AG04449 (cell line): ENCODE data around the gene SLTM.

ENCODE experiments used
- CTCF ChIA-PET: fragments of 350-600 bp; formaldehyde crosslinking; extraction: SDS; loops from one replicate; lab custom pipeline; 2021; ENCODE audit warnings: antibody characterized with exemption; lab: Yijun Ruan, JAX
- POLR2A ChIA-PET: fragments of 400-600, 350-600 bp; formaldehyde crosslinking; extraction: SDS; loops from one replicate; lab custom pipeline; 2020; ENCODE audit warnings: antibody characterized with exemption, inconsistent platforms; lab: Yijun Ruan, JAX
- DNase-seq: peaks from one replicate; pipeline ENCODE4 v3.0.0-alpha.2; 2010; ENCODE audit warnings: low read depth, low spot score
- H3K4me3 ChIP-seq: 2 replicates; pipeline ENCODE4 v1.5.1; 2011; ENCODE audit warnings: low read depth, mild to moderate bottlenecking, control low read depth, low read length
- CTCF ChIP-seq: IDR thresholded peaks from one replicate; pipeline ENCODE4 v1.5.1; 2011; ENCODE audit warnings: mild to moderate bottlenecking, moderate library complexity, low read length, control low read depth, inconsistent platforms; ENCODE audit not compliant: insufficient read depth; ENCODE audit errors: missing control alignments

Gene SLTM

GRCh38 chr15:58910456-58910855, 23.0 kb downstream of the SLTM start:
- no peak overlapping the region for H3K4me3 ChIP-seq
- POLR2A ChIA-PET = no interaction called here
- no peak for DNase-seq
- no peak for TF ChIP-seq CTCF
- CTCF ChIA-PET = no interaction called here

- H3K4me3 ChIP-seq = no peak overlapping the region
- POLR2A ChIA-PET = no interaction called here
- no peak for TF ChIP-seq CTCF
- DNase-seq = no peak
- CTCF ChIA-PET = no interaction called here
These were observed 23.9 kb downstream of the SLTM start for GRCh38 chr15:58909616-58910015.

GRCh38 chr15:58908550-58909309, 24.7 kb downstream of the SLTM start:
- H3K4me3 ChIP-seq = no peak overlapping the region
- ChIA-PET POLR2A (no interaction called here), CTCF (interaction anchor here (1.1 kb wide), 1 partner anchor 17 kb away, joined by 3 read pairs; no protein-coding TSS in a partner anchor)
- DNase-seq = no peak
- no peak for TF ChIP-seq CTCF

GRCh38 chr15:58900631-58901030, 32.8 kb downstream of the SLTM start:
- H3K4me3 ChIP-seq = no peak overlapping the region
- CTCF ChIA-PET = no interaction called here
- no peak for DNase-seq
- POLR2A ChIA-PET = no interaction called here
- TF ChIP-seq CTCF = no peak

GRCh38 chr15:58898150-58898680, 35.3 kb downstream of the SLTM start:
- CTCF ChIA-PET = no interaction called here
- DNase-seq = no peak

More at GRCh38 chr15:58898150-58898680, 35.3 kb downstream of the SLTM start:
- H3K4me3 ChIP-seq = no peak overlapping the region
- POLR2A ChIA-PET = no interaction called here
- no peak for TF ChIP-seq CTCF
